Limb (tissue), 2 donors: ENCODE results near the gene IQSEC3.
"Not testable (repeated sequence)": the region's sequence is repeated elsewhere in the genome, so short reads cannot be mapped to it uniquely, and the experiment has no call there.

Experiments used
- DNase-seq, 2 donors: peaks; one replicate each; pipeline ENCODE4 v3.0.0-alpha.2; 2016; ENCODE audit errors: extremely low spot score in 2 of 2

The IQSEC3 gene

DNA sequence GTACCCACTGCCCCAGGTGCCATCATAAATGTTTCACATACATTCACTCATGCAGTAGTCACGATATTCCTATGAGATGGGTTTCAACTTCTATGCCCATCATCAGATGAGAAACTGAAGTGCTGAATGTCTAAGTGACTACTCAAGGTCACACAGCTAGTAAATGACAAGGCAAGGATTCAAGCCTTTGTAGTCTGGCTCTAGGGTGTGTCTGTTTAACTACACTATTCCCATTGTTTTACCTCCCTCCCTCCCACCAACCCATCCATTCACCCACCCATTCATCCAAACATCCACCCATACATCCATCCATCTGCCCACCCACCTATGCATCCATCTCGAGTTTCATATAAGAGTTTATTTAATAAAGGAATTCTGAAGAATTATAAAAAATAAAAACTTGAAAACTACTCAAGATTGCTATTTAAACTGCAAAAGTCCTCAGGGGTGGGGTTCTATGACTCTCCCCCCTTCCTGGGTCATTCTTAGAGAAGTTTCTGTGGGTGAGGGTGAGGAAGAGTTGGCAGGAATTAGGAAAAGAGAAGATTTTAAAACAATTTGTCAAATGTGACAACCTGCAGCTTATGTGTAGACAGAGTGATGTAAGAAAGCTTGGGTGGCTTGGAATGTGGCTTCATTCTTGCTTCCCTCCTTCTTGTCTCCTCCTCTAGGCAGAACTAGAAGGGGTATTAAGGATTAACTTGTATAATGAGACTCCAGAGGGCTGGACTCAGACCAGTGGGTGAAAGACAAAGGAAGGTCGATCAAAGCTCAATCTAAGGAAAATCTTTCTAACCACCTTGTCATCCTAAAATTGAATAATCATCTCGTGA, 13.4 kb upstream of the IQSEC3 start:
- DNase-seq, result not testable (repeated sequence)

DNA sequence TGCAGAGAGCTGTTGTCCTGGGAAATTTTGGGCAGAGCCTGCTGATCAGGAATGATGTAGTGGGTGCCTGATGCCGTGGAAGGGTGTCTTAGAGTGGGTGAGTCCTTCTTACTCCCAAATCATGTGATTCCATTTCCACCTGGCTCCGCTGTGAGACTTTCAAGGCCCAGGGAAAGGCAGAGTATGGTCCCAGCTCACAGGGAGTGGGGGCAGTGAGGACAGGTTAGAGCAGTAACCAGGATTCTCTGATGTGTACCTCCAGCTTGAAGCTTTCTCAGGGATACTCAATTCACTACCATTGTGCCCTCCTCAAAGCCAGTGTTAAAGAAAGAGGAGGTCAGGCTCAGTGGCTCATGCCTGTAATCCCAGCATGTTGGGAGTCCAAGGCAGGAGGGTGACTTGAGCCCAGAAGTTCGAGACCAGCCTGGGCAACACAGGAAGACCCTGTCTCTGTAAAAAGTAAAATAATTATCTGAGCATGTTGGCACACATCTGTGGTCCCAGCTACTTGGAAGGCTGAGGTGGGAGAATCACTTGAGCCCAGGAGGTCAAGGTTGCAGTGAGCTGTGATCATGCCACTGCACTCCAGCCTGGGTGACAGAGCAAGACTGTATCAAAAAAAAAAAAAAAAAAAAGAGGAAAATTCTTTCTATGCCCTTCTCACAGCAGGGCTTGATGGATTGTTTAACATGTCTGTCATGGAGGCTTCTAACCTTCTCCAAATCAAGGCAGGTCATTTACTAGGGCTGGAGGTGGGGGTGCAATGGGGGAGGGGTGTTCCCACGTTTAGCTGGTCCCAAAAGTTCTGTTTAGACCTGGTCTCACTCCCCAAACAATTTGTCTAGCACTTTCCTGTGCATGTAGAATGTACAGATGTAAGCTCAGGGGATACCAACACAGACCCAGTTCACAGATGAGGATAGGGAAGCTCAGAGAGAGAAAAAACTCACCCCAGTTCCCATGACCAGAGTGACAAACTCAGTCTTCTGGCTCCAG, 12.5 kb upstream of the IQSEC3 start:
- DNase-seq, result no peak

DNA sequence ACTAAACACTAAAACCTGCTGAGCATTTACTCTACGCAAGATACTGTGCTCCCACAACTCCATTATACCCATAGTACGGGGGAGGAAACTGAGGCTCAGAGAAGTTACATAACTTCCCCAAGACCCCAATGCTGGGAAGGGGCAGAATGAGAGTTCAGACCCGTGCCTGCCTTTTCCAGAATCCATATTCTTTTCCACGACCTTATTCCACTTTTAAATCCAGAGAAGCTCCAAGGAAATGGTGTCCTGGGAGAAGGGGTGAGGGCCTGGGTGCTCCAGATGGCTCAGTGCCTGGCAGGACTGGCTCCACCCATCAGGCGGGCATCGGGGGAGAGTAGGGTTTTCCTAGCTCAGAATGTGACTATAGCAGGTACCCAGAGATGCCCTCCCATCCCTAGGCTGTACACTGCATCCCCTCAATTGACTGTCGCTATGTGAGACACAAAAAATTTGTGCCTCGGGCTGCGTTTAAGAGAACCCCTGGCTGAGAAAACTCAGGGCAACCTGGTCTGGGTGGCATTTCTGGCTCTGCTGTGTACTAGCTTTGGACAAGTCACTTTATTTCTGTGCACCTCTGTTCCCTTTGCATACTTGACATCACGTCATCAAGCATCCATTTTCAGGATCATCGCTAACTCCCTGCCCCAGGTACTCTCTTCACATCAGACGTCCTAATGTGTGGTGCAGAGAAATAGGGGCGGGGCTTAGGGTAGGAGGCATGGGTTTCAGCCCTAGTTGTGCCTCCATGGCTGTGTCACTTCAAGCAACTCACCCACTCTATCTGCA, 11.6 kb upstream of the IQSEC3 start:
- DNase-seq, result no peak

- no peak for DNase-seq
These were observed 9.8 kb upstream of the IQSEC3 start for GRCh38 chr12:56683-57346.

DNA sequence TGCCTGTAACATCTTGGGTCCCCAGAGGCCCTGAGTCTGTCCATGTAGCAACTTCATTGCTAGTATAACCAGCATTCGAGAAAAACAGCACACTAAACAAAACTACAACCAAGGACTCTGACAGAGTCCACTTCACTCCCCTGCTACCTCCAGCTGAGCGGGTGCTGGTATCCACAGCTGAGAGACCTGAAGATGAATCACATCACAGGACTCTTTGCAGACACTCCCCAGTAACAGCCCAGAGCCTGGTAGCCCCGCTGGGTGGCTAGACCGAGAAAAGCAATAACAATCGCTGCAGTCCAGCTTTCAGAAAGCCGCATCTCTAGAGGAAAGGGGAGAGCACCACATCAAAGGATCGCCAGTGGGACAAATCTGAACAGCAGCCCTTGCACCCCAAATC, 9.0 kb upstream of the IQSEC3 start:
- no peak for DNase-seq

GRCh38 chr12:58832-59231, 7.7 kb upstream of the IQSEC3 start:
- DNase-seq, result no peak

DNA sequence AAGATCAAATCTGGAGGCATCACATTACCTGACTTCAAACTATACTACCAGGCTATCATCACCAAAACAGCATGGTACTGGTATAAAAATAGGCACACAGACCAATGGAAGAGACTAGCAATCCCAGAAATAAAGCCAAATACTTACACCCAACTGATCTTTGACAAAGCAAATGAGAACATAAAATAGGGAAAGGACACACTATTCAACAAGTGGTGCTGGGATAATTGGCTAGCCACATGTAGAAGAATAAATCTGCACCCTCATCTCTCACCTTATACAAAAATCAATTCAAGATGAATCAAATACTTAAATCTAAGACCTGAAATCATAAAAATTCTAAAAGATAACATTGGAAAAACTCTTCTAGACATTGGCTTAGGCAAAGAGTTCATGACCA, 4.7 kb upstream of the IQSEC3 start:
- not testable (repeated sequence) for DNase-seq

GRCh38 chr12:65491-66063, 990 bp upstream of the IQSEC3 start:
- not testable (repeated sequence) for DNase-seq

DNA sequence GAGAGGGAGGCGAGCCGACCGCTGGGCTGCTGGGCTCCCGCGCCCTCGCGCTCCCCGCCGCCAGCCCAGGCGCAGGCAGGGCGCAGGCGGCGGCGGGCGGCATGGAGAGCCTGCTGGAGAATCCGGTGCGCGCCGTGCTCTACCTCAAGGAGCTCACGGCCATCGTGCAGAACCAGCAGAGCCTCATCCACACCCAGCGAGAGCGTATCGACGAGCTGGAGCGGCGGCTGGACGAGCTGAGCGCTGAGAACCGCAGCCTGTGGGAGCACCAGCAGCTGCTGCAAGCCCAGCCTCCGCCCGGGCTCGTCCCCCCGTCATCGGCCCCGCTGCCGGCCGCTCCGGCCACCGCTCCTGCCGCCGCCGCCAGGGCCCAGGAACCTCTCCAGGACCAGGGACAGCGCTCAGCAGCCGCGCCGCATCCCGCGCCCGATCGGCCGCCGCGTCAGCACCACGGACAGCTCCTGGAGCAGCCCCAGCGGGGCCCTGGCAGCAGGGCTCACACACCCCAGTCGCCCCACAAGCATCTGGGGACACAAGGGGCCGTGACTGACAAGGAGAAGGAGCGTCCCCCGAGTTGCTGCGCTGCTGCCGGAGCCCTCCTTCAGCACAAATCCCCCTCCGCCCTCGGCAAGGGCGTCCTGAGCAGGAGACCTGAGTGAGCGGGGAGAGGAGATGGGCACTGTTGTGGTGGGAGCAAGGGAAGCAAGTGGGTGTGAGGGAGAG, 376 bp downstream of the IQSEC3 start:
- peak in 1 of 2 donors; percentile 76 for DNase-seq

- DNase-seq, result not testable (repeated sequence)
These were observed 3.1 kb downstream of the IQSEC3 start for GRCh38 chr12:69677-70076.

GRCh38 chr12:70541-70940, 4.0 kb downstream of the IQSEC3 start:
- not testable (repeated sequence) for DNase-seq

DNA sequence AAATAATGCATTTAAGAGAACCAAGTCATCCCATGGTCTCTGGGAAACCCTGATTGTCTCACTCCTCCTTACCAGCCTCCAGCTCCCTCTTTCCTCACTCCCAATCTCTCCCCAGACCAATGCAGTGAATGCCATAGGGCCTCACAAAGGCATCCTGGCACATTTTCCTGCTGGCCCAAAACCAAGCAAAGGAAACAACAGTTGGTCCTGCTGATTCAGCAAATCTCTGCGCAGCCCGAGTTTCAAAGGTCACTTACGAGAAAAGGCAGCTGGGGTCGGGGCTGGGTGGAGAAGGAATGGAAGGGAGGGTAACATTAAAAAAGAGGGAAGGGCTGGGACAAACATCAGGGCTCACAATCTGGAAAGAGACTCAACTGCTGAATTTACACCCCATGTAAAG, 5.5 kb downstream of the IQSEC3 start:
- DNase-seq, result not testable (repeated sequence)

- not testable (repeated sequence) for DNase-seq
These were observed 8.0 kb downstream of the IQSEC3 start for GRCh38 chr12:74420-75190.

DNA sequence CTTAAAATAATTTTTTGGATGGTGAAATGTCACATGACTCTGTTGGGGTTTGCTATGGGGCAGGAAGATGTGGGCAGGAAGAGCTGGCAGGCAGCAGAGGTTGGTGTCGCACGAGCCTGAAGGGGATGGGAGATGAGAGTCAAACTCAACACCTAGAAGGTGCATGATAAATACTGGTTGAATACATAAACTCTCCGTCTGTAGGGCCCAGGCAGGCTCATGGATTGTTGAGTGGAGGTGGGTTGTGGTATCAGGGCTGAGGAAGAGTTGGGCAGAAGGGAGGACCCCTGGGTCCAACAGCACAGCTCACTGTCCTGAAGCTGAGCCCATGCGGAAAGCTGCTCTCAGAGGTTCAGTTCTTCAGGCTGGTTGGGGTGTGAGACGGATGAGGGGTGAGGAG, 9.0 kb downstream of the IQSEC3 start:
- DNase-seq, result not testable (repeated sequence)

DNA sequence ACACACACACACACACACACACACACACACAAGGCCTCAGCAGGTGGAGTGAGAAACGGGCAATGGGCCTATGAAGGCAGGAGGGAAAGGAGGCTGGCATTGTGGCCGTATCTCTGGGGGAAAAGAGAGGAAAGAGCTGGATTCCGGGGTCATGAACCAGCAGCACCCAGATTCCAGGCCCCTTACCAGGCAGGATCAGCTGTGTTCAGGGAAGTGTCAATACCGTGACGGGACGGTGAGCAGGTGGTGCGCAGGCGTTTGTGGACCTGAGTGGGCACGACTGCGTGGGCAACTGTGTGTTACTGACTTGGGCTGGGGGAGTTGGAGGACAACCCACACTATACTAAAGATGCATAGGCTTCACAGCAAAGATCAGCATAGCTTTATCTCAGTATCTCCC, 9.5 kb downstream of the IQSEC3 start:
- DNase-seq, result not testable (repeated sequence)

GRCh38 chr12:76551-76950, 10.0 kb downstream of the IQSEC3 start:
- not testable (repeated sequence) for DNase-seq

GRCh38 chr12:77101-77719, 10.6 kb downstream of the IQSEC3 start:
- not testable (repeated sequence) for DNase-seq

- not testable (repeated sequence) for DNase-seq
These were observed 11.3 kb downstream of the IQSEC3 start for GRCh38 chr12:77769-78383.
